ENCODE results near the gene CCR8.

CCR8 gene

GRCh38 chr3:39332525-39332924 is 3.0 kb downstream of the CCR8 start:
- Histone ChIP-seq H3K4me3 (ENCODE audit: low read depth in 1 of 2, low read length in 2 of 2) (0 out of 4 replicates have a peak overlapping the region, but pooled peaks of 1 of the 2 experiments have one; percentile 13), H4K20me1 (ENCODE audit: insufficient read depth, low read length) (no peaks in the 10 kb centered on the region), H3K9me3 (ENCODE audit: insufficient read depth, low read length, severe bottlenecking) (no peaks in the 10 kb centered on the region), H3K4me2 (ENCODE audit: insufficient read depth, low read length) (peak overlapping the region; percentile 22; the same call in 1 of the 2 replicates), H3K27ac (ENCODE audit: low read length) (peak overlapping the region; percentile 50), H3K9ac (ENCODE audit: low read depth, low read length) (no peak overlapping the region), H3K27me3 (ENCODE audit: insufficient read depth, low read length, poor library complexity) (no peaks in the 10 kb centered on the region), H3K36me3 (ENCODE audit: insufficient read depth, low read length) (peaks cover 17% of the 10 kb centered on the region), H3K79me2 (ENCODE audit: insufficient read depth, low read length) (peaks cover 21% of the 10 kb centered on the region; the same call in 1 of the 2 replicates), H3K4me1 (ENCODE audit: insufficient read depth, low read length) (peaks cover 54% of the 10 kb centered on the region), H2AFZ (ENCODE audit: low read depth, low read length) (no peak overlapping the region)
- TF ChIP-seq, protein P1, sequence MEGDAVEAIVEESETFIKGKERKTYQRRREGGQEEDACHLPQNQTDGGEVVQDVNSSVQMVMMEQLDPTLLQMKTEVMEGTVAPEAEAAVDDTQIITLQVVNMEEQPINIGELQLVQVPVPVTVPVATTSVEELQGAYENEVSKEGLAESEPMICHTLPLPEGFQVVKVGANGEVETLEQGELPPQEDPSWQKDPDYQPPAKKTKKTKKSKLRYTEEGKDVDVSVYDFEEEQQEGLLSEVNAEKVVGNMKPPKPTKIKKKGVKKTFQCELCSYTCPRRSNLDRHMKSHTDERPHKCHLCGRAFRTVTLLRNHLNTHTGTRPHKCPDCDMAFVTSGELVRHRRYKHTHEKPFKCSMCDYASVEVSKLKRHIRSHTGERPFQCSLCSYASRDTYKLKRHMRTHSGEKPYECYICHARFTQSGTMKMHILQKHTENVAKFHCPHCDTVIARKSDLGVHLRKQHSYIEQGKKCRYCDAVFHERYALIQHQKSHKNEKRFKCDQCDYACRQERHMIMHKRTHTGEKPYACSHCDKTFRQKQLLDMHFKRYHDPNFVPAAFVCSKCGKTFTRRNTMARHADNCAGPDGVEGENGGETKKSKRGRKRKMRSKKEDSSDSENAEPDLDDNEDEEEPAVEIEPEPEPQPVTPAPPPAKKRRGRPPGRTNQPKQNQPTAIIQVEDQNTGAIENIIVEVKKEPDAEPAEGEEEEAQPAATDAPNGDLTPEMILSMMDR (IDR thresholded peaks at IDR 0.05; ENCODE audit: borderline replicate concordance, extremely low read depth, low read length, poor library complexity, severe bottlenecking) = no peak
- no peak for TF ChIP-seq EZH2 (IDR thresholded peaks at IDR 0.05; ENCODE audit: borderline replicate concordance, low read depth, low read length, severe bottlenecking)
- no peak for ATAC-seq (ENCODE audit: insufficient read depth, low read depth)
- no peak for DNase-seq

- H3K27me3 ChIP-seq (ENCODE audit: insufficient read depth, low read length, poor library complexity) = no peaks in the 10 kb centered on the region
- peaks cover 43% of the 10 kb centered on the region for H3K4me1 ChIP-seq (ENCODE audit: insufficient read depth, low read length)
- DNase-seq (no peak), ATAC-seq (ENCODE audit: insufficient read depth, low read depth) (no peak)
- H3K4me3 ChIP-seq (ENCODE audit: low read depth in 1 of 2, low read length in 2 of 2) = no peak overlapping the region
- no peak overlapping the region for H3K9ac ChIP-seq (ENCODE audit: low read depth, low read length)
- H3K9me3 ChIP-seq (ENCODE audit: insufficient read depth, low read length, severe bottlenecking) = no peaks in the 10 kb centered on the region
- no peaks in the 10 kb centered on the region for H4K20me1 ChIP-seq (ENCODE audit: insufficient read depth, low read length)
- no peak overlapping the region for H2AFZ ChIP-seq (ENCODE audit: low read depth, low read length)
- no peak overlapping the region for H3K4me2 ChIP-seq (ENCODE audit: insufficient read depth, low read length)
- peaks cover 21% of the 10 kb centered on the region; the same call in 1 of the 2 replicates for H3K79me2 ChIP-seq (ENCODE audit: insufficient read depth, low read length)
- no peak for TF ChIP-seq EZH2 (IDR thresholded peaks at IDR 0.05; ENCODE audit: borderline replicate concordance, low read depth, low read length, severe bottlenecking)
- TF ChIP-seq, protein P1 (IDR thresholded peaks at IDR 0.05; ENCODE audit: borderline replicate concordance, extremely low read depth, low read length, poor library complexity, severe bottlenecking) = no peak
- H3K27ac ChIP-seq (ENCODE audit: low read length) = no peak overlapping the region
- H3K36me3 ChIP-seq (ENCODE audit: insufficient read depth, low read length) = peaks cover 18% of the 10 kb centered on the region
These were observed 4.1 kb downstream of the CCR8 start for GRCh38 chr3:39333607-39334006.

GRCh38 chr3:39334205-39334604 is 4.7 kb downstream of the CCR8 start:
- no peaks in the 10 kb centered on the region for H4K20me1 ChIP-seq (ENCODE audit: insufficient read depth, low read length)
- ATAC-seq (ENCODE audit: insufficient read depth, low read depth) = no peak
- no peaks in the 10 kb centered on the region for H3K27me3 ChIP-seq (ENCODE audit: insufficient read depth, low read length, poor library complexity)

More at GRCh38 chr3:39334205-39334604, 4.7 kb downstream of the CCR8 start:
- H2AFZ ChIP-seq (ENCODE audit: low read depth, low read length) = no peak overlapping the region
- H3K79me2 ChIP-seq (ENCODE audit: insufficient read depth, low read length) = peaks cover 21% of the 10 kb centered on the region; the same call in 1 of the 2 replicates
- no peaks in the 10 kb centered on the region for H3K9me3 ChIP-seq (ENCODE audit: insufficient read depth, low read length, severe bottlenecking)
- H3K4me1 ChIP-seq (ENCODE audit: insufficient read depth, low read length) = peaks cover 37% of the 10 kb centered on the region
- H3K27ac ChIP-seq (ENCODE audit: low read length) = no peak overlapping the region
- H3K4me3 ChIP-seq (ENCODE audit: low read depth in 1 of 2, low read length in 2 of 2) = no peak overlapping the region
- no peak for DNase-seq
- peaks cover 21% of the 10 kb centered on the region for H3K36me3 ChIP-seq (ENCODE audit: insufficient read depth, low read length)
- no peak overlapping the region for H3K4me2 ChIP-seq (ENCODE audit: insufficient read depth, low read length)
- TF ChIP-seq, protein P1 (IDR thresholded peaks at IDR 0.05; ENCODE audit: borderline replicate concordance, extremely low read depth, low read length, poor library complexity, severe bottlenecking) = no peak
- no peak for TF ChIP-seq EZH2 (IDR thresholded peaks at IDR 0.05; ENCODE audit: borderline replicate concordance, low read depth, low read length, severe bottlenecking)
- no peak overlapping the region for H3K9ac ChIP-seq (ENCODE audit: low read depth, low read length)
